D341Med (cell line): ENCODE data around the gene LRRC59.

Source experiments
- DNase-seq: peaks from one replicate; pipeline ENCODE4 v3.0.0; 2012; ENCODE audit warnings: low spot score

The LRRC59 gene

DNA sequence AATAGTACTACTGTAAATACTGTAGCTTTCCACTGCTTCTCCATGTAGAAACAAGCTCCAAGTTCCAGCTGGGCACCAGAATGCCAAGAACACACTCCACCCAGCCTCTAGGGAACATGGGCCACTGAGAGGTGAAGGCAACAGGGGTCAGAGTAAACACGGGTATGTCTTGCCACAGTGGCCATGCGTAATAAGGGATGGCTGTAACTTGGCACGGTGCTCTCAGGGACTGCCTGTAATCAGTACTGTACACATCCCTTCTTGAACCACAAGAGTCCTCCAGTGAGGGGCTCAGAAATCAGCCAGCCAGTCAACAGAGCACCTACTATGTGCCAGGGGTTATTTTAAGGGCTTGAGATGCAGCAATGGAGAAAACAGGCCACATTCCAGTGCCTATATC is 10.8 kb downstream of the LRRC59 start:
- no peak for DNase-seq

DNA sequence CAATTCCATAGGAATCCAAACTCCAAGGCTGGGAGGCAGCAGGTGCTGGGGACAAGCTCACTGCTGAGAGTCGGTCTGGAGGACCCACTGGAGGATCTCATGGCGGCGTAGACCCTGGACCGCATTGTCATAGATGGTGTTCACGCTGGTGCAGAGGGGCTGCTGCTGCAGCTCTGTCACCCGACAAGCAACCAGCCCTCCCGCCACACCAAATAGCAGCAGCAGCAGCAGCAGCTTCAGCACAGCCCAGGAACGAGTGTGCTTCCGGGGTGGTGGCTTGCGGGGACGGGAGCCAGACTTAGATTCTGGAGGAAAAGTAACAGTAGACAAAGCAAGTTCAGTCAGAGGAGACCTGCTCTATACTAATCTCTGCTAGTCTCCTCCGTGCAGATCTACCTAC is 14.4 kb downstream of the LRRC59 start:
- DNase-seq = no peak

- DNase-seq = no peak
Observed at GRCh38 chr17:50381920-50382319, 15.4 kb downstream of the LRRC59 start.

DNA sequence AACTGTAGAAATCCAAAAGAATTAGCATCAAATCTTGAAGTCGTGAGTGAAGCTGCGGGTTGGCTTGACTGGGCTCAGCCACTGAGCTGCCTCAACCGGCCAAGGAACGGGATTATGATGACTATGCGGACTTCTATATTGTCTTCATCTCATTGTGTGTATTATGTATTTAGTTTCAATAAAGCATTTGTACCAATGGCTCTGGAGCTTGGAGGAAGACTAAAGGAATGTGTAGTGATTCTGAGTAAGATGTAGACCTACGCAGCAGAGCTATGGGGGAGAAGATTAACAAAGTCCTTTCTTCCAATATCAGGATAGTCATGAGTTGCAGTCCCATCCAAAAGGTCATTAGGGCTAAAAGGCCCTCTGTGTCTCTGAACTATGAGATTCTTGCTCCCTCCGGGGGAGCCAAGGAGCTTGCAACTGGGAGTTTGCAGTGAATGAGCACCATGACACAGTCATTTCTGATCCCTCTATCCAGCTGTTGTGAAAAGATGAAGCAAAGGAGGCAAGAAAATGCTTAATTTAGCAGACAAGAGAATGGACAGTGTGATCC is 16.0 kb downstream of the LRRC59 start:
- DNase-seq = no peak

- peak; percentile 52 for DNase-seq
Observed at GRCh38 chr17:50380369-50381259, 16.7 kb downstream of the LRRC59 start.

- no peak for DNase-seq
Observed at GRCh38 chr17:50379351-50380132, 17.8 kb downstream of the LRRC59 start.

GRCh38 chr17:50375858-50376538 is 21.3 kb downstream of the LRRC59 start:
- peak; percentile 75 for DNase-seq

- no peak for DNase-seq
Observed at GRCh38 chr17:50373705-50374104, 23.6 kb downstream of the LRRC59 start.

GRCh38 chr17:50372758-50373556 is 24.4 kb downstream of the LRRC59 start, which contains the start of the genes EME1 and MRPL27:
EME1 (plus strand) TSS chr17:50373229; CDS start chr17:50375209, 1,980 bp downstream.
MRPL27 (minus strand) TSS chr17:50373184; CDS start chr17:50373170, 14 bp downstream.
- DNase-seq = peak; percentile 93

DNA sequence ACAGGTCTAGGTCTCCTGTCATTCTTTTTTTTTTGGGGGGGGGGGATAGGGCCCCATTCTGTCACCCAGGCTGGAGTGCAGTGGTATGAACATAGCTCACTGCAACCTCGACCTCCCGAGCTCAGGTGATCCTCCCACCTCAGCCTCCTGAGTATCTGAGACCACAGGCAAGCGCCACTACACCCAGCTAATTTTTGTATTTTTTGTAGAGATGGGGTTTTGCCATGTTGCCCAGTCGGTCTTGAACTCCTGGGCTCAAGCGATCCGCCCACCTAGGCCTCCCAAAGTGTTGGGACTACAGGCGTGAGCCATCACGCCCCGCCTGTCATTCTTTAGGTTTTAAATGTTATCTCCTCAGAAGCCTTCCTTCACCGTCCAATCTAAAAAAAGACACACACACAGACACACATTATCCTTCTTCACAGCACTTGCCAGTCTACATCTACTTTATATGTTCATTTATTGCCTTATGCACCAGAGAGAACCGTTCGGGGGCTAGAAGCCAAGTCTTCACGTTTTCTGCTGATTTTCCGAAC is 25.0 kb downstream of the LRRC59 start:
- DNase-seq = no peak

DNA sequence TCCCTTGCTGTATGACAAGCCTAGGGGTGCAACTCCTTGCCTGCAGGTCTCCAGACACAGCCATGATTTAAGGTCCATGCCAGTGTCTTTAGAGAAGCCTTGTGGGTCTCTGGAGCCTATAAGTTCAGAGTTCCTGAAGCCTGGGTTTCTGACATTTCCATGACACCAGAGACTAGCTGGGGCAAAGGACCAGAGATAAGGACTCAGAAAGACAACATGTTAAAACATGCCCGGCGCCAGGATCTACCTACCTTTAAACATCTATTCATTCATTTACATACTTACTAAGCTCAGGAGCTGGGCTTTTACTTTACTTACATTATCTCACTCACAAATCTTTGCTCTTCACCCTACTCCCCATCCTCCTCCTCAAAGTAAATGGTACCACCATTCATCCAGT is 25.8 kb downstream of the LRRC59 start:
- DNase-seq = no peak

GRCh38 chr17:50370052-50370451 is 27.3 kb downstream of the LRRC59 start:
- DNase-seq = no peak

DNA sequence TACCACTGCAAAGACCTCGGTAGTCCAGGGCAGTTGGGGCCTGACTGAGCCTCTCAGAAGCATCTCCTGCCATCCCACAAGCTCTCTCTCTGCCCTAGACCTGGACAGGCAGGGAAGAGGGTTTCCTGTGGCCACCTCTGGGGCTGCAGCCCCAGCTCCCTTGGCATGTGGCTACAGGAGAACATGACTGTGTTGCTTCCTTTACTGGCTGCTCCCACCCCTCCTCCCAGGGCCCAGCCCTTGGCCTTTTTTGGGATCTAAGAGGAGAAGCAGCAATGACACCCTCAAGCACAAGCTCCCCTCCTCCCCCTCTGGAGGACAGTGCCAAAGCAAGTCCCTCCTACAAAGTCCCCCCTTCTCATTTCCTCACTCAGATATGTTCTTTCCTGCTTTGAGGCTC is 29.9 kb downstream of the LRRC59 start:
- no peak for DNase-seq

DNA sequence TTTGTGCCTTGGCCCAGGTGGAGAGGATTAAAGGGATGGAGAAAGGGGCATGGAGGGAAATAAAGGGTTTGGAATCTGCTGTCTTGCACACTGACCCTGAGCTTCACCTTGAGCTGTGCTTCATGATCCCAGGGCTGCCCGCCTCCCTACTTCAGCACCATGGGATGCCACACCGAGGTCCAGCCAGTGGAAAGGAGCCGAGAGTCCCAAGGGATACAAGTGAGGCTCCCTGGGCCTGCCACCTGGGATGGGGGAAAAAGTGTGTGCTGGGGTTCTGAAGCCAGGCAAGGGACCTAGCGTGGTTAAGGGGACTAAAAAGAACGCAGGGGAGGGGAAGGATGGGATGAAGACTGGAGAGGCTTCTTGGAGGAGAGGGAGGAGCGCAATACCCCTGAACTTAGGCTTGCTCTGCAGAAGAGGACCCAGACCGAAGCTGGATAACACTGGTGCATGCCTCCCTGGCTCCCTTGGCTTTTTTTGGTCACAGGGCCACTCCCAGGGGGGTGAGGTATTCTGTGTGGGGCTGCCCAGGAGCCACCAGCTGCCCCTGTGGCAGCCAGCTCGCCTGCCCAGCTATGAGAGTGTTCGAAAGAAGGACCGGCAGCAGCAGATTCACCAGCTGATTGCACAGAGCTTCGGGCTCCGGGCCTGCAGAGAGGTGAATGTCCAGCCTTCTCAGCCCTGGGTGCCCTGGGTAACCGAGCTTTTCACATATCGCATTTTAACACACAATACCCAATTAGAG is 31.5 kb downstream of the LRRC59 start:
- peak; percentile 59 for DNase-seq

- DNase-seq = peak; percentile 82
Observed at GRCh38 chr17:50365165-50365564, 32.2 kb downstream of the LRRC59 start.

- peak; percentile 58 for DNase-seq
Observed at GRCh38 chr17:50364715-50365114, 32.6 kb downstream of the LRRC59 start.

DNA sequence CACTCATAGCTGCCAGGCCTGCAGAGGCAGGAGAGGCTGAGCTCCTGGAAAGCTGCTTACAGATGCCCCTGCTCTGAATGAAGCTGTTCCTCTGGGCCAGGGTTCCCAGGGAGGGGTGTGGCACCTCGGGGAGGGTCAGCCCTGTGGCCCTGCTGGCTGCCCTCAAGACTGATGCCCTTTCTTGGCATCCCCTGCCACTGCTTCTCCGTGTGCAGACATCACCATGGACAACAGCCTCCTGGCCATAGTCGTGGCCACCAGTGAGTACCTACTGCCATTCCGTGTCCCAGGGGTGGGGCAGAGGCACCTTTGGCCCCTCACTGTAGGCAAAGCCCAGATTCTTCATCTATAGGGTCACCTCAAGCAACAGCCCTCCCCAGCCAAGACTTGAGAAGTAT is 33.3 kb downstream of the LRRC59 start:
- DNase-seq = no peak

- DNase-seq = peak; percentile 52
Observed at GRCh38 chr17:50363217-50364060, 33.9 kb downstream of the LRRC59 start.

GRCh38 chr17:50362661-50363060 is 34.7 kb downstream of the LRRC59 start:
- DNase-seq = no peak
